ENCODE measurements around the gene LCE6A.

LCE6A gene

GRCh38 chr1:152823294-152823693, 19.4 kb upstream of the LCE6A start:
- H3K4me1 ChIP-seq (ENCODE audit: low read depth, poor library complexity, severe bottlenecking) = no peaks in the 10 kb centered on the region
- H3K4me2 ChIP-seq = no peak overlapping the region
- H3K27me3 ChIP-seq (ENCODE audit: insufficient read depth, low read depth) = no peaks in the 10 kb centered on the region
- TF ChIP-seq CTCF (conservative IDR thresholded peaks at IDR 0.05; ENCODE audit: low read depth, low read length) = no peak
- H3K79me2 ChIP-seq (ENCODE audit: insufficient read depth, low read depth) = no peaks in the 10 kb centered on the region
- H4K20me1 ChIP-seq (ENCODE audit: insufficient read depth) = no peaks in the 10 kb centered on the region
- H2AFZ ChIP-seq (ENCODE audit: low read depth) = no peak overlapping the region
- no peak overlapping the region for H3K27ac ChIP-seq
- H3K4me3 ChIP-seq (IDR thresholded peaks at IDR 0.05; ENCODE audit: insufficient read depth, low read depth, low read length) = no peak overlapping the region
- H3K36me3 ChIP-seq (ENCODE audit: insufficient read depth) = no peaks in the 10 kb centered on the region
- H3K9ac ChIP-seq = no peak overlapping the region

GRCh38 chr1:152824964-152825363, 17.7 kb upstream of the LCE6A start:
- no peak overlapping the region for H2AFZ ChIP-seq (ENCODE audit: low read depth)
- no peak overlapping the region for H3K27ac ChIP-seq
- H3K4me3 ChIP-seq (IDR thresholded peaks at IDR 0.05; ENCODE audit: insufficient read depth, low read depth, low read length) = no peak overlapping the region
- H3K4me1 ChIP-seq (ENCODE audit: low read depth, poor library complexity, severe bottlenecking) = no peaks in the 10 kb centered on the region
- no peaks in the 10 kb centered on the region for H3K36me3 ChIP-seq (ENCODE audit: insufficient read depth)
- no peak for TF ChIP-seq CTCF (conservative IDR thresholded peaks at IDR 0.05; ENCODE audit: low read depth, low read length)
- H3K4me2 ChIP-seq = no peak overlapping the region
- no peaks in the 10 kb centered on the region for H3K27me3 ChIP-seq (ENCODE audit: insufficient read depth, low read depth)
- H4K20me1 ChIP-seq (ENCODE audit: insufficient read depth) = no peaks in the 10 kb centered on the region
- H3K79me2 ChIP-seq (ENCODE audit: insufficient read depth, low read depth) = no peaks in the 10 kb centered on the region
- H3K9ac ChIP-seq = no peak overlapping the region

- no peak for TF ChIP-seq CTCF (conservative IDR thresholded peaks at IDR 0.05; ENCODE audit: low read depth, low read length)
- no peaks in the 10 kb centered on the region for H3K4me1 ChIP-seq (ENCODE audit: low read depth, poor library complexity, severe bottlenecking)
- H4K20me1 ChIP-seq (ENCODE audit: insufficient read depth) = no peaks in the 10 kb centered on the region
- H2AFZ ChIP-seq (ENCODE audit: low read depth) = no peak within 1 kb of the TSS
- H3K4me3 ChIP-seq (IDR thresholded peaks at IDR 0.05; ENCODE audit: insufficient read depth, low read depth, low read length) = peak within 1 kb of the TSS; percentile 10
- H3K36me3 ChIP-seq (ENCODE audit: insufficient read depth) = no peaks in the 10 kb centered on the region
- H3K9ac ChIP-seq = no peak within 1 kb of the TSS
- H3K79me2 ChIP-seq (ENCODE audit: insufficient read depth, low read depth) = no peaks in the 10 kb centered on the region
- no peak within 1 kb of the TSS for H3K4me2 ChIP-seq
- no peaks in the 10 kb centered on the region for H3K27me3 ChIP-seq (ENCODE audit: insufficient read depth, low read depth)
- no peak within 1 kb of the TSS for H3K27ac ChIP-seq
These were observed 15.5 kb upstream of the LCE6A start, which contains the start of gene LCE1A for GRCh38 chr1:152827173-152827572. TSS of gene LCE1A (plus strand) at chr1:152827473. CDS start at chr1:152827473, 0 bp downstream.

- no peak overlapping the region for H3K4me3 ChIP-seq (IDR thresholded peaks at IDR 0.05; ENCODE audit: insufficient read depth, low read depth, low read length)
- H2AFZ ChIP-seq (ENCODE audit: low read depth) = no peak overlapping the region
- TF ChIP-seq CTCF (conservative IDR thresholded peaks at IDR 0.05; ENCODE audit: low read depth, low read length) = no peak
- H4K20me1 ChIP-seq (ENCODE audit: insufficient read depth) = no peaks in the 10 kb centered on the region
- no peaks in the 10 kb centered on the region for H3K27me3 ChIP-seq (ENCODE audit: insufficient read depth, low read depth)
- H3K4me2 ChIP-seq = no peak overlapping the region
- no peak overlapping the region for H3K9ac ChIP-seq
- H3K4me1 ChIP-seq (ENCODE audit: low read depth, poor library complexity, severe bottlenecking) = no peaks in the 10 kb centered on the region
- no peaks in the 10 kb centered on the region for H3K79me2 ChIP-seq (ENCODE audit: insufficient read depth, low read depth)
- H3K36me3 ChIP-seq (ENCODE audit: insufficient read depth) = no peaks in the 10 kb centered on the region
- H3K27ac ChIP-seq = no peak overlapping the region
These were observed 5.8 kb upstream of the LCE6A start for GRCh38 chr1:152836870-152837269.
